ENCODE data around the gene TSC22D4. TPM values are rescaled to one million over a fixed set of nuclear protein-coding genes. Genes with fewer than 3 reads are reported as not detected.

TSC22D4 gene
- total and polyA plus RNA-seq, 4 donors, result 5.5 to 21.2 (median 11.4) TPM

DNA sequence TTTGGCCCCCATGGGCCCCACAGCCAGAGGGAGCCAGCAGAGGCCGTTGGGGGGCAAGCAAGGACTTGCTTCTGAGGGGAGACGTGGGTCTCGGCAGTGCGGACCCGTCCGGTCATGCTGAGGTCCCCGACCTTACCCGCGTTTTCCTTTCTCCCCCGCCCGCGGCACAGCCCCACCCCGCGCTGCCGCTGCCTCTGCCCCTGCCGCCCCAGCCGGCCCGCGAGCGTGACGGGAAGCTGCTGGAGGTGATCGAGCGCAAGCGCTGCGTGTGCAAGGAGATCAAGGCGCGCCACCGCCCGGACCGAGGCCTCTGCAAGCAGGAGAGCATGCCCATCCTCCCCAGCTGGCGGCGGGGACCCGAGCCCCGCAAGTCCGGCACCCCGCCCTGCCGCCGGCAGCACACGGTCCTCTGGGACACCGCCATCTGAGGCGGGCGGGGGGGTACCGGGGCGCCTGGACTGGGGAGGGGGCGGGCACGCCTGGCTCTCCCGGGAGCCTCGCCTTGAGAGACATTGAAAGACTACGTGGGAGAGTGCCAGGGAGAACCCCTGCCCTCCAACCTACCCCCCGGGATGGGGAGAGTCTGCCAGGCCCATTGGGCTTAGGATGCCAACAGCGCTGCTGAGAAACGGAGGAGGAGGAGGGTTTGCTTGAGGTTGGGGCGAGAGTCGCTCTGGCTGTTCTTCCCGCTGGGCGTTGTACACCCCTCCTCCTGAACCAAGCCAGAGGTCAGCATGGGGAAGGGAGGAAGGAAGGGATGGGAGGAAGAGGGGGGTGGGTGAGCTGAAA is 14.7 kb upstream of the TSC22D4 start:
- Histone ChIP-seq H3K27me3 (ENCODE audit: control insufficient read depth in 4 of 4, insufficient read depth in 4 of 4, low read length in 3 of 4) (no peaks in the 10 kb centered on the region), H3K4me1 (ENCODE audit: control insufficient read depth in 4 of 4, insufficient read depth in 4 of 4, low read length in 3 of 4) (peaks cover 0 to 6% (median 3%) of the 10 kb centered on the region in 4 donors), H3K4me3 (ENCODE audit: low read depth in 1 of 3, low read length in 3 of 3) (peak overlapping the region in 1 of 3 donors; percentile 42), H3K27ac (ENCODE audit: low read depth in 1 of 2, low read length in 2 of 2) (no peak overlapping the region), H3K36me3 (ENCODE audit: control insufficient read depth in 4 of 4, insufficient read depth in 3 of 4, low read depth in 1 of 4, low read length in 3 of 4) (no peaks in the 10 kb centered on the region), H3K9me3 (ENCODE audit: control insufficient read depth in 4 of 4, low read length in 3 of 4) (no peaks in the 10 kb centered on the region), H3K9ac (ENCODE audit: low read depth in 1 of 2, low read length in 2 of 2) (no peak overlapping the region)
- TF ChIP-seq RAD21 (IDR thresholded peaks at IDR 0.05) (peak in 1 of 2 donors; percentile 14), NR2F2 (IDR thresholded peaks at IDR 0.05) (peak; percentile 15), GABPA (IDR thresholded peaks at IDR 0.05 in 1 of 2, conservative IDR thresholded peaks at IDR 0.05 in 1 of 2) (no peak)
- DNase-seq (ENCODE audit: low spot score), result peak; percentile 65
- WGBS, result 16% methylated on average over 56 of the region's 56 CpGs

DNA sequence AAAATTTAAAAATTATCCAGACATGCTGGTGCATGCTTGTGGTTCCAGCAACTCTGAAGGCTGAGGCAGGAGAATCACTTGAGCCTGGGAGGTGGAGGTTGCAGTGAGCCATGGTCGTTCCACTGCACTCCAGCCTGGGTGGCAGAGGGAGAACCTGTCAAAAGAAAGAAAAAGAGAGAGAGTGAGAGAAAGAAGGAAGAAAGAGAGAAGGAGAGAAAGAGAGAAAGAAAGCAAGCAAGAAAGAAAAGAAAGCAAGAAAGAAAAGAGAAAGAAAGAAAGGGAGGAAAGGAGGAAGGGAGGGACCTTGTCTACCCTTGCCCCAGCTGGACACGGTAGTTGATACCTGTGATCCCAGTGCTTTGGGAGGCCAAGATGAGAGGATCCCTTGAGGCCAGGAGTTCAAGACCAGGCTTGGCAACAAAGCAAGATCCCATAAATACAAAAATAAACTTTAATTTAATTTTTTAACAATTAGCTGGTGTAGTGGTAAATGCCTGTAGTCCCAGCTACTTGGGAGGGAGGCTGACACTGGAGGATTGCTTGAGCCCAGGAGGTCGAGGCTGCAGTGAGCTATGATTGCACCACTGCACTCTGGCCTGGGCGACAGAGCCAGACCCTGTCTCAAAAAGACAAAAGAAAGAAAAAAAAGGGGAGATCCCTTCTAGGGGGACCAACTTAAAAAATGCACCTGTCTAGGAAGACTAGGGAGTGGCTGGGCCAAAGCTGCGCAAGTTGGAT is 13.9 kb upstream of the TSC22D4 start:
- WGBS, result 90% methylated on average over 5 of the region's 5 CpGs
- no peak overlapping the region for H3K9ac ChIP-seq (ENCODE audit: low read depth in 1 of 2, low read length in 2 of 2)
- peaks cover 0 to 6% (median 3%) of the 10 kb centered on the region in 4 donors for H3K4me1 ChIP-seq (ENCODE audit: control insufficient read depth in 4 of 4, insufficient read depth in 4 of 4, low read length in 3 of 4)
- H3K27ac ChIP-seq (ENCODE audit: low read depth in 1 of 2, low read length in 2 of 2), result no peak overlapping the region
- H3K4me3 ChIP-seq (ENCODE audit: low read depth in 1 of 3, low read length in 3 of 3), result peak overlapping the region in 1 of 3 donors; percentile 42
- no peaks in the 10 kb centered on the region for H3K27me3 ChIP-seq (ENCODE audit: control insufficient read depth in 4 of 4, insufficient read depth in 4 of 4, low read length in 3 of 4)
- H3K9me3 ChIP-seq (ENCODE audit: control insufficient read depth in 4 of 4, low read length in 3 of 4), result no peaks in the 10 kb centered on the region
- TF ChIP-seq HNF4A (conservative IDR thresholded peaks at IDR 0.05) (no peak), GABPA (IDR thresholded peaks at IDR 0.05 in 1 of 2, conservative IDR thresholded peaks at IDR 0.05 in 1 of 2) (no peak), RXRA (IDR thresholded peaks at IDR 0.05) (no peak), REST (IDR thresholded peaks at IDR 0.05) (no peak), EGR1 (IDR thresholded peaks at IDR 0.05; ENCODE audit: low read depth in 2 of 2) (no peak), NR2F2 (IDR thresholded peaks at IDR 0.05) (no peak), TAF1 (conservative IDR thresholded peaks at IDR 0.05) (no peak)
- TF ChIP-seq, protein P1, sequence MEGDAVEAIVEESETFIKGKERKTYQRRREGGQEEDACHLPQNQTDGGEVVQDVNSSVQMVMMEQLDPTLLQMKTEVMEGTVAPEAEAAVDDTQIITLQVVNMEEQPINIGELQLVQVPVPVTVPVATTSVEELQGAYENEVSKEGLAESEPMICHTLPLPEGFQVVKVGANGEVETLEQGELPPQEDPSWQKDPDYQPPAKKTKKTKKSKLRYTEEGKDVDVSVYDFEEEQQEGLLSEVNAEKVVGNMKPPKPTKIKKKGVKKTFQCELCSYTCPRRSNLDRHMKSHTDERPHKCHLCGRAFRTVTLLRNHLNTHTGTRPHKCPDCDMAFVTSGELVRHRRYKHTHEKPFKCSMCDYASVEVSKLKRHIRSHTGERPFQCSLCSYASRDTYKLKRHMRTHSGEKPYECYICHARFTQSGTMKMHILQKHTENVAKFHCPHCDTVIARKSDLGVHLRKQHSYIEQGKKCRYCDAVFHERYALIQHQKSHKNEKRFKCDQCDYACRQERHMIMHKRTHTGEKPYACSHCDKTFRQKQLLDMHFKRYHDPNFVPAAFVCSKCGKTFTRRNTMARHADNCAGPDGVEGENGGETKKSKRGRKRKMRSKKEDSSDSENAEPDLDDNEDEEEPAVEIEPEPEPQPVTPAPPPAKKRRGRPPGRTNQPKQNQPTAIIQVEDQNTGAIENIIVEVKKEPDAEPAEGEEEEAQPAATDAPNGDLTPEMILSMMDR (IDR thresholded peaks at IDR 0.05; ENCODE audit: low read depth, low read length, missing input control), result no peak
- DNase-seq (ENCODE audit: low spot score), result no peak
- H3K36me3 ChIP-seq (ENCODE audit: control insufficient read depth in 4 of 4, insufficient read depth in 3 of 4, low read depth in 1 of 4, low read length in 3 of 4), result no peaks in the 10 kb centered on the region

Measured in liver (tissue), 9 donors.